Transverse colon (tissue), 4 donors: ENCODE measurements around the gene STXBP2. TPM values are rescaled to one million over a fixed set of nuclear protein-coding genes. Genes with fewer than 3 reads are reported as not detected.

ENCODE experiments used
- DNase-seq: peaks from one replicate; pipeline ENCODE4 v3.0.0-alpha.2; 2019
- H3K27ac ChIP-seq, 4 donors: fragments of 200-600 bp; sonication (generic); 2 replicates each; pipeline ENCODE4 v1.5.1; 2016 to 2018; ENCODE audit warnings: inconsistent platforms in 4 of 4
- H3K27me3 ChIP-seq: fragments of 200-600 bp; sonication (generic); 2 replicates; pipeline ENCODE4 v1.5.1; 2017; ENCODE audit warnings: inconsistent platforms
- H3K36me3 ChIP-seq, 4 donors: fragments of 200-600 bp; sonication (generic); 2 replicates each; pipeline ENCODE4 v1.5.1; 2017 to 2019; ENCODE audit warnings: inconsistent platforms in 4 of 4
- H3K4me1 ChIP-seq, 4 donors: fragments of 200-600 bp; sonication (generic); 2 replicates each; pipeline ENCODE4 v1.5.1; 2017 to 2020; ENCODE audit warnings: inconsistent platforms in 4 of 4
- H3K4me3 ChIP-seq, 4 donors: fragments of 200-600 bp; sonication (generic); 1 replicate in 1 of 4; 2 replicates in 3 of 4; pipeline versions ENCODE4 v1.5.1 to v1.6.1; 2017 to 2019; ENCODE audit warnings: inconsistent platforms in 4 of 4
- H3K9me3 ChIP-seq, 2 donors: fragments of 200-600 bp; sonication (generic); 2 replicates each; pipeline ENCODE4 v1.5.1; 2017 to 2019; ENCODE audit warnings: inconsistent platforms in 2 of 2
- CTCF ChIP-seq, 5 experiments: fragments of 200-600 bp in 3 of 5; fragments of 450-650 bp in 2 of 5; sonication (generic) in 3 of 5; IDR thresholded peaks; 1 replicate in 2 of 5; 2 replicates in 3 of 5; pipeline ENCODE4 v1.5.1; 2016 to 2017; ENCODE audit warnings: antibody characterized with exemption in 5 of 5, inconsistent platforms in 3 of 5, mild to moderate bottlenecking in 2 of 5, moderate library complexity in 1 of 5
- EP300 ChIP-seq: sonication (generic); formaldehyde crosslinking; IDR thresholded peaks from one replicate; pipeline ENCODE4 v1.6.1; 2017; ENCODE audit warnings: antibody characterized with exemption, low read depth
- POLR2A ChIP-seq: fragments of 450-650 bp; IDR thresholded peaks from one replicate; pipeline ENCODE4 v1.6.1; 2016; ENCODE audit warnings: antibody characterized with exemption, mild to moderate bottlenecking, moderate library complexity
- POLR2AphosphoS5 ChIP-seq, 3 donors: sonication (generic); formaldehyde crosslinking; IDR thresholded peaks; one replicate each; pipeline ENCODE4 v1.6.1; 2016; ENCODE audit warnings: antibody characterized with exemption in 3 of 3
- WGBS, 2 donors: methylation state at CpG; one replicate each; pipeline ENCODE4 v1.1.5; 2018; ENCODE audit warnings: low coverage in 1 of 2; 5-methylcytosine and 5-hydroxymethylcytosine counted together
- in situ Hi-C, 4 donors: fragments of 200-750 bp; cut with MboI; loops; one replicate each; pipeline versions ENCODE4 v1.15.0 to v1.15.1; 2017; ENCODE audit warnings: low sequenced_read_pairs in 3 of 4, low pct_ligation_motif_present in 1 of 4, low pct_unique_long_range_greater_than_20kb in 1 of 4
- intact Hi-C: fragments of 100-400 bp; cut with DNase I; formaldehyde crosslinking; loops from one replicate; pipeline ENCODE4 v1.15.1; 2023; ENCODE audit warnings: low total_unique reads
- total RNA-seq, 4 donors: library from RNA; depleted of rRNA; stranded (reverse); fragments of >200 nt; gene quantifications; one replicate each; pipeline ENCODE4 v1.1.0, GENCODE V29; 2016

STXBP2 gene
- total RNA-seq, 4 donors from 2014 or later, result 132 to 303 (median 205) TPM

GRCh38 chr19:7681340-7682174 is 44.6 kb downstream of the STXBP2 start:
- Histone ChIP-seq H3K9me3 (no peaks in the 10 kb centered on the region), H3K27ac (peak overlapping the region; percentile 84 to 90 (median 89)), H3K36me3 (no peaks in the 10 kb centered on the region), H3K27me3 (peaks cover 16% of the 10 kb centered on the region), H3K4me3 (peak overlapping the region; percentile 76 to 98 (median 94)), H3K4me1 (peaks cover 0 to 14% (median 9%) of the 10 kb centered on the region in 4 donors)
- DNase-seq, result peak; percentile 82
- TF ChIP-seq EP300 (no peak), CTCF (IDR thresholded peaks at IDR 0.05) (peak; percentile 34 to 77 (median 56))
- intact Hi-C loops (loop anchor here (10.0 kb wide), 1 partner anchor 587 kb away; no protein-coding TSS in a partner anchor), in situ Hi-C loops (loop anchor here in 1 of 4 donors (10.0 kb wide), 1 partner anchor 117 kb away; no protein-coding TSS in a partner anchor)
- WGBS, 2 donors, result 14 to 44% methylated on average over 5 to 42 of the region's 43 CpGs

GRCh38 chr19:7682175-7682855 is 45.4 kb downstream of the STXBP2 start:
- in situ Hi-C loops, result loop anchor here in 1 of 4 donors (10.0 kb wide), 1 partner anchor 118 kb away; no protein-coding TSS in a partner anchor
- H3K4me3 ChIP-seq, result peak overlapping the region in 2 of 4 donors; percentile 93 to 94
- no peaks in the 10 kb centered on the region for H3K36me3 ChIP-seq
- H3K27ac ChIP-seq, result peak overlapping the region in 2 of 4 donors; percentile 89
- DNase-seq, result no peak
- H3K4me1 ChIP-seq, result peaks cover 0 to 14% (median 9%) of the 10 kb centered on the region in 4 donors
- 94% methylated on average over 74 of the region's 74 CpGs; no CpG with 5 or more reads in 1 of the 2 donors for WGBS, 2 donors
- intact Hi-C loops, result loop anchor here (10.0 kb wide), 1 partner anchor 588 kb away; no protein-coding TSS in a partner anchor
- no peak for TF ChIP-seq CTCF (IDR thresholded peaks at IDR 0.05)
- TF ChIP-seq POLR2AphosphoS5 (IDR thresholded peaks at IDR 0.05), result no peak
- H3K9me3 ChIP-seq, result no peaks in the 10 kb centered on the region
- peaks cover 11% of the 10 kb centered on the region for H3K27me3 ChIP-seq

GRCh38 chr19:7685546-7686445 is 48.9 kb downstream of the STXBP2 start:
- no peak for DNase-seq
- in situ Hi-C loops, result loop anchor here in 1 of 4 donors (10.0 kb wide), 1 partner anchor 121 kb away; no protein-coding TSS in a partner anchor
- H3K27me3 ChIP-seq, result no peaks in the 10 kb centered on the region
- H3K27ac ChIP-seq, result no peak overlapping the region
- 62 to 100% methylated on average over 1 to 19 of the region's 19 CpGs for WGBS, 2 donors
- TF ChIP-seq POLR2AphosphoS5 (IDR thresholded peaks at IDR 0.05) (no peak), POLR2A (no peak), CTCF (IDR thresholded peaks at IDR 0.05) (no peak), EP300 (no peak)
- H3K4me3 ChIP-seq, result no peak overlapping the region
- H3K36me3 ChIP-seq, result no peaks in the 10 kb centered on the region
- H3K9me3 ChIP-seq, result no peaks in the 10 kb centered on the region
- intact Hi-C loops, result loop anchor here (10.0 kb wide), 1 partner anchor 591 kb away; no protein-coding TSS in a partner anchor
- H3K4me1 ChIP-seq, result peaks cover 0 to 14% (median 7%) of the 10 kb centered on the region in 4 donors
